Upper lobe of right lung (tissue), 1 donor: ENCODE measurements around the gene ARHGEF26. TPM values are rescaled to one million over a fixed set of nuclear protein-coding genes. Genes with fewer than 3 reads are reported as not detected.

Experiments
- ATAC-seq: fragments of 200-7000 bp; cut with Tn5 transposase; one replicate; pipeline ENCODE4 v1.9.1; 2020; ENCODE audit warnings: mild to moderate bottlenecking, moderate library complexity
- DNase-seq: peaks from one replicate; pipeline ENCODE4 v3.0.0-alpha.2; 2020
- H3K27ac ChIP-seq: fragments of 200-600 bp; one replicate; pipeline ENCODE4 v1.8.0; 2022
- H3K27me3 ChIP-seq: fragments of 200-600 bp; one replicate; pipeline ENCODE4 v1.8.0; 2022; ENCODE audit warnings: mild to moderate bottlenecking
- H3K36me3 ChIP-seq: fragments of 200-600 bp; one replicate; pipeline ENCODE4 v1.8.0; 2022
- H3K4me1 ChIP-seq: fragments of 200-600 bp; one replicate; pipeline ENCODE4 v1.8.0; 2022
- H3K4me3 ChIP-seq: fragments of 200-600 bp; one replicate; pipeline ENCODE4 v1.8.0; 2022; ENCODE audit warnings: mild to moderate bottlenecking
- H3K9me3 ChIP-seq: fragments of 200-600 bp; one replicate; pipeline ENCODE4 v1.8.0; 2022
- intact Hi-C: fragments of 100-400 bp; cut with DNase I; formaldehyde crosslinking; loops from one replicate; pipeline ENCODE4 v1.11.0; 2022
- total RNA-seq: library from RNA; stranded (reverse); fragmentation: NEBNext Ultra II Directional; extraction: Animal tissue kit (Norgen Biotek cat#: 25700); gene quantifications from one replicate; pipeline ENCODE4 v1.2.1, GENCODE V29; 2021
- TF ChIP-seq, protein P1 (sequence below): fragments of 200-600 bp; IDR thresholded peaks from one replicate; pipeline ENCODE4 v1.8.0; 2022; ENCODE audit warnings: antibody characterized with exemption
- donor health status: DM: no; HTN: yes; CAD: no; lungs with severe emphysema.

The ARHGEF26 gene
- total RNA-seq, 1 donor from 2014 or later: 58.8 TPM

DNA sequence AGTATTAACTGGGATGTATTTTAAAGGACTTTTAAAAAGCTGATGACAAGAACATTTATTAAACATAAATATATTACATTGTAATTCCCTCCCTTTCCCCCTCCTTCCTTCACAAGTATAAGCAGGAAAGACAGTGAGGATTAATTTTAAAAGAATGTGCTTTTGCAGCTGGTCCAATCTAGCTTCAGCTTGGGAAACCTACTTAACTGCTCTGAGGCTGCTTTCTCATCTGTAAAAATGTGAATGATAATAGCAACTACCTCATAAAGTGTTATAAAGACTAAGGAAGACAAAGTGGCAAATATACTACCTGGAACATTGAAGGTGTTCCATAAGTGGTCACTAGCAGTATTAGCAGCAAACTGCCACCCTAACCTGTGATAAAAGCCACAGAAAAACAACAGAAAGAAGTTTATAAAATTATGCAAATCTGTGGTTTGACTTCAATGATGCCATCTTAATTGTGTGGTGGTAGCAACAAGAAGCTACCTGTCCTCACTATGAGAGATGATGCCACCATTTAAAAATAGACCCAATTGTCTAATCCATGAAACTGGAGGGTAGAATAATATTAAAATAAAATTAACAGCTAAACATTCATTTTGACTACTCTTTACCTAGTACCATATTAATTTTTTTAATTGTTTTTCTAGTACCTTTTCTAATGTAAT is 183.1 kb downstream of the ARHGEF26 start:
- Histone ChIP-seq H3K4me1 (no peaks in the 10 kb centered on the region), H3K4me3 (no peak overlapping the region), H3K9me3 (no peaks in the 10 kb centered on the region), H3K27ac (no peak overlapping the region), H3K36me3 (peaks cover 83% of the 10 kb centered on the region), H3K27me3 (no peaks in the 10 kb centered on the region)
- TF ChIP-seq, protein P1, sequence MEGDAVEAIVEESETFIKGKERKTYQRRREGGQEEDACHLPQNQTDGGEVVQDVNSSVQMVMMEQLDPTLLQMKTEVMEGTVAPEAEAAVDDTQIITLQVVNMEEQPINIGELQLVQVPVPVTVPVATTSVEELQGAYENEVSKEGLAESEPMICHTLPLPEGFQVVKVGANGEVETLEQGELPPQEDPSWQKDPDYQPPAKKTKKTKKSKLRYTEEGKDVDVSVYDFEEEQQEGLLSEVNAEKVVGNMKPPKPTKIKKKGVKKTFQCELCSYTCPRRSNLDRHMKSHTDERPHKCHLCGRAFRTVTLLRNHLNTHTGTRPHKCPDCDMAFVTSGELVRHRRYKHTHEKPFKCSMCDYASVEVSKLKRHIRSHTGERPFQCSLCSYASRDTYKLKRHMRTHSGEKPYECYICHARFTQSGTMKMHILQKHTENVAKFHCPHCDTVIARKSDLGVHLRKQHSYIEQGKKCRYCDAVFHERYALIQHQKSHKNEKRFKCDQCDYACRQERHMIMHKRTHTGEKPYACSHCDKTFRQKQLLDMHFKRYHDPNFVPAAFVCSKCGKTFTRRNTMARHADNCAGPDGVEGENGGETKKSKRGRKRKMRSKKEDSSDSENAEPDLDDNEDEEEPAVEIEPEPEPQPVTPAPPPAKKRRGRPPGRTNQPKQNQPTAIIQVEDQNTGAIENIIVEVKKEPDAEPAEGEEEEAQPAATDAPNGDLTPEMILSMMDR: no peak
- ATAC-seq: no peak
- no peak for DNase-seq
- intact Hi-C loops: no loop called here

DNA sequence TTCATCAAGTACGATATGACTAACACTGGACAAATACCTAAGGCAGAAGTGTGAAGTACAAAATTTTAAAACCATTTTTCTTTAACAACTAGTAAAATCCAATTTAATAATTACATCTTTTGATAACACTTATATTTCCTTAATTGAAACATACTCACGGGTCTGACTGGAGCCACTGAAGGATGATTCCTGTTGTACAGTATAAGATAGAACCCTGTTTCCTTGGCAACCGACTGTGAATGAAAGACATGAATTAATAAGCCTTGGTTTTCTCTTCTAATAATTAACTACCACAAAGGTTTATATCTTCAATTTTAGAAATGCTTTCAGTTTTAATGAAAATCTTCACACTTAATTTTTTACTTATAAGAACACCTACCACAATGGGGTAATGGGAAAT is 183.7 kb downstream of the ARHGEF26 start:
- ATAC-seq (no peak), DNase-seq (no peak)
- H3K9me3 ChIP-seq: no peaks in the 10 kb centered on the region
- no peak overlapping the region for H3K4me3 ChIP-seq
- TF ChIP-seq, protein P1: no peak
- H3K27me3 ChIP-seq: no peaks in the 10 kb centered on the region
- no peak overlapping the region for H3K27ac ChIP-seq
- H3K4me1 ChIP-seq: no peaks in the 10 kb centered on the region
- H3K36me3 ChIP-seq: peaks cover 83% of the 10 kb centered on the region
- intact Hi-C loops: no loop called here

DNA sequence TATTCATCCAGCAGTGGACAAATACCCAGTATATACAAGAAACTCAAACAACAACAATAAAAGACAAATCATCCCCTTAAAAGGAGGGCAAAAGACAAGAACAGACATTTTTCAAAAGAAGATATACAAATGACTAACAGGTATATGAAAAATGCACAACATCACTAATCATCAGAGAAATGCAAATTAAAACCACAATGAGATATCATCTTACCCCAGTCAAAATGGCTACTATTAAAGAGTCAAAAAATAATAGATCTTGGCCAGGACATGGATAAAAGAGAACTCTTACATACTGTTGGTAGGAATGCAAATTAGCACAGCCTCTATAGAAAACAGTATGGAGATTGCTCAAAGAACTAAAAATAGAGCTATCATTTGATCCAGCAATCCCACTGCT is 186.2 kb downstream of the ARHGEF26 start:
- no peaks in the 10 kb centered on the region for H3K4me1 ChIP-seq
- peaks cover 72% of the 10 kb centered on the region for H3K36me3 ChIP-seq
- H3K27ac ChIP-seq: no peak overlapping the region
- H3K4me3 ChIP-seq: no peak overlapping the region
- intact Hi-C loops: no loop called here
- H3K9me3 ChIP-seq: no peaks in the 10 kb centered on the region
- no peak for DNase-seq
- TF ChIP-seq, protein P1: no peak
- no peaks in the 10 kb centered on the region for H3K27me3 ChIP-seq
- ATAC-seq: no peak

Other genes starting within 250 kb of the ARHGEF26 start
- 58.4 TPM for gene DHX36, start 203.1 kb downstream of the ARHGEF26 start, total RNA-seq